ENCODE measurements around the gene DNAJC16.
A peak's percentile ranks its signal among the peaks of the same experiment; 100 is the strongest.

The DNAJC16 gene

DNA sequence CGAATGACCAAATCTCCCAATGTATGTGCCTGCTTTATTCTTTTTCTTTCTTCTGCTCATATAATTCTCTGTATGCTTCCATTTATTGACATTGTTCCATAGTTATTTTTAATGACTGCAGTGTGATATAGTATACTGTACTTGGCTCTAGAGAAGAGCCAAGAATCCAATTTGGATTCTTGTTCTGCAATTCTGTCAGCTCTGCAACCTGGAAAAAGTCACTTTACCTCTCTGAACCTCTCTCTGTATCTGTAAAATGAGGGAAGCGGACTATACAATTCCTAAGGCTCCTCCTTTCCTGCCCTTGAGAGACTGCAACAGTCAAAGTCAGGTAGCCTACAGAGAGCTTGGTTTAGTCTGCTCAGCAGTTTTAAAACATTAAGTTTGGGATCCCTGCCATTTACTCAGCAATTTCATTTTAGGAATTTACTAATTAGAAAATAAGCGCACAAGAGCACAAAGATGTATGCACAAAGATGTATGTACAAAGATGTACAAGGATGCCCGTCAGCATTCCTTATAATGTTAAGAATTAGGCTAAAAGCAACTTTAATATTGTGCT is 14.7 kb downstream of the DNAJC16 start:
- no peak for DNase-seq

DNA sequence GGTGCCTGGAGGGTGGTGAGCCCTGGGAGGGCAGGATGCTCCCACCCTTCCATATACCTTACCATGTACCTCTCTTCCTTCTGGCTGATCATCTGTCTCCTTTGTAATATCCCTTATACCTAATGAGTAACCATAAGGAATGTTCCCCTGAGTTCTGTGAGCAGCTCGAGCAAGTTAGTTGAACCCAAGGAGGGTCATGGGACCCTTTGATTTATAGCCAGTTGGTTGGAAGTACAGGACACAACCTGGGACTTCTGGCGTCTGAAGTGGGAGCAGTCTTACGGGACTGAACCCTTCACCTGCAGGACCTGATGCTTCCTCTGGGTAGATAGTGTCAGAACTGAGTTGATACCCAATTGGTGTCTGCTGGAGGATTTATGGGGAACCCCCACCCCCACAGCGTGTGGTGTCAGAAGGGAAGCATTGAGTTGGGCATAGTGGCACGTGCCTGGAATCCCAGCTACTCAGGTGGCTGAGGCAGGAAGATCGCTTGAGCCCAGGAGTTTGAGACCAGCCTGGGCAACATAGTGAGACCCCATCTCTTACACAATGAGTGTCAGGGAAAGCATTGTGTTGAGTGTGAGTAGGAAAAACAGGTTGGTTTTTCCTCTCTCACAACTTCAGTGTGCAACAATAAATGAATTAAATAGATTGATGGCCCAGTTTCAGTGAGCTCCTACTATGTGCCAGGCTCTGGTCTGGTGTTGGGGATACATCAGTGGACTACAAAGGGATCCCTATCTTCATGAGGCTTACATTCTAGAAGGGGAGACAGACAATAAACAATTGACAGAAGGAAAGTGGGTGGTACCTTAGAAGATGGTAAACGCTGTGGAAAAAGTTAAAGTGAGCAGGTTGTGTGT is 16.0 kb downstream of the DNAJC16 start:
- DNase-seq = no peak

GRCh38 chr1:15543251-15543588 is 16.6 kb downstream of the DNAJC16 start:
- DNase-seq = no peak

DNA sequence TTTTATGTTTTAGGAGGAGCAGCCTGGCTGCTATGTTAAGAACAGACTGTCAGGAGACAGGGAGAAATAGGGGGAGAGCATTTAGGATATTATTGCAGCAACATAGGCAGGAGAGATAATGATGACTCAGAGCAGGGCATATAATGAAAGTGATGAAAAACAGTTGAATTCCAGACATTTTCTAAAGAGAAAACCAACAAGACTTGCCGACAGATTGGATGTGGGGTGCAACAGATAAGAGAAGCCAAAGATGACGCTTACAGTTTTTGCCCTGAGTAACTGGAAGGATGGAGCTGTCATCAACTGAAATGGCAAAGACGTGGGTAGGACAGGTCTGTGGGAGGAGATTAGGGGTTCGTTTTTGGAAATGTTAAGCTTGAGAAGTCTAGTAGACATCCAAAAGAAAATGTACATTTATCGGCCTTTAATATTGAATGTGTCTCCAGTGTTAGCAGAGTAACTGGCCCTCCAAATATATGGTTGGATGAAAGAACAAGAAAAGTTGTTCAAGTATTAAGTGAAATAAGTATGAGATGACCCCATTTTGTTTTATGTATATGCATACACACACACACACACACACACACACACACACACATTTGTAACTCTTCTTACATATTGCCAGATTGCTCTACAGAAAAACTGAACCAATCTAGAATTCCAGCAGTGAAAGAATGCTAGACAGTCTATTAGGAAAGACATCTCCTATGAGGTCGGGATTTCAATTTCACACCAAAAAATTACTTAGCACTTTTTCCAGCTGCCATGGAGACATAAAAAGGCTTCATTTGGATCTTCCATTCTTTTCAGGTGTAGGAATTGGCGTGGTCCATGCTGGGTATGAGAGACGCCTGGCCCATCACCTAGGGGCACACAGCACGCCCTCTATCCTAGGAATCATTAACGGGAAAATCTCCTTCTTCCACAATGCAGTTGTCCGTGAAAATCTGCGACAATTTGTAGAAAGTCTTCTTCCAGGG is 17.2 kb downstream of the DNAJC16 start:
- DNase-seq = no peak

DNA sequence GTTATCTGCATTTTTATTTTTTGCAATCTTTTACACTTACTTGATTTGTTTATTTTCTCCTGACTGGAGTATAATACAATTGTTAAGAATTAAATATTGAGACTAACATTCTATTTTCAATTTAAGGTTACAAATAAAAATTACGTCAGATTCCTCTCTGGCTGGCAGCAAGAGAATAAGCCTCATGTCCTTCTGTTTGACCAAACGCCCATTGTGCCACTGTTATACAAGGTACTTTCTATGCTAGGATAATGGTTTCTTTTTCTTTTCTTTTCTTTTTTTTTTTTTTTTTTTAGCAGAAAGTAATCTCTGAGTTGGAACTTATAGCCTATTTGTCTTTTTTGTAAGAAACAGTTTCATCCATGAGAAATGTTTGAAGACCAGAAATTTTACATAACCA is 20.0 kb downstream of the DNAJC16 start:
- no peak for DNase-seq

DNA sequence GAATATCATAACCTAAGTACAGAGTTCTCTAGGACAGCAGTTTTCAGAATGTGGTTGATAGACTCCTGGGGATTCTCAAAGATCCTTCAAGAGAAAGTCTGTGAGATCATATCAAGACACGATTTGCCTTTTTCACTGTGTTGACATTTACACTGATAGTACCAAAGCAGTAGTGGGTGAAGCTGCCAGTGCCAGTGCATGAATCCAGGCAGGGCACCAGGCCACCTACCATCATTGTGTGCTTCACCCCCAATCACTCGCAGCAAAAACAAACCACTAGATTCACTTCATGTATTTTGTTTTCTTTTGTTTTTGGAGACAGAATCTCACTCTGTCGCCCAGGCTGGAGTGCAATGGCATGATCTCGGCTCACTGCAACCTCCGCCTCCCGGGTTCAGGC is 23.9 kb downstream of the DNAJC16 start:
- no peak for DNase-seq

DNA sequence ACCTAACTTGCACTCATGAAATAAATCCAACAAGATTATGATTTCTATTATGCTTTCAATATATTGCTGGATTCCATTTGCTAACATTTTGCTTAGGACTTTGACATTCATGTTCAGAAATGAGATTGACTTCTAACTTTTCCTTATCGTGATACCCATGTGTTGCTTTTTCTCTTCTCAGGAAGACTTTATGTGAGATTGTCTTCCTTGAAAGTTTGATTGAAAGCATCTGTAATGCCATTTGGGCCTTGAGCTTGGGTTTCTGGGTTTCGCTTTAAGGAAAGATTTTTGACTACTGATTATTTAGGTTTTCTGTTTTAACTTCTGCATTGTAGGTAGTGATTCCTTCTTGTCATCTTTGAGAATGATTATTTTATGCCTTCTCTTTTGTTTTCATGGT is 30.4 kb downstream of the DNAJC16 start:
- no peak for DNase-seq

GRCh38 chr1:15557594-15557993 is 30.9 kb downstream of the DNAJC16 start:
- no peak for DNase-seq

- DNase-seq = no peak
Observed at GRCh38 chr1:15558516-15558915, 31.9 kb downstream of the DNAJC16 start.

DNA sequence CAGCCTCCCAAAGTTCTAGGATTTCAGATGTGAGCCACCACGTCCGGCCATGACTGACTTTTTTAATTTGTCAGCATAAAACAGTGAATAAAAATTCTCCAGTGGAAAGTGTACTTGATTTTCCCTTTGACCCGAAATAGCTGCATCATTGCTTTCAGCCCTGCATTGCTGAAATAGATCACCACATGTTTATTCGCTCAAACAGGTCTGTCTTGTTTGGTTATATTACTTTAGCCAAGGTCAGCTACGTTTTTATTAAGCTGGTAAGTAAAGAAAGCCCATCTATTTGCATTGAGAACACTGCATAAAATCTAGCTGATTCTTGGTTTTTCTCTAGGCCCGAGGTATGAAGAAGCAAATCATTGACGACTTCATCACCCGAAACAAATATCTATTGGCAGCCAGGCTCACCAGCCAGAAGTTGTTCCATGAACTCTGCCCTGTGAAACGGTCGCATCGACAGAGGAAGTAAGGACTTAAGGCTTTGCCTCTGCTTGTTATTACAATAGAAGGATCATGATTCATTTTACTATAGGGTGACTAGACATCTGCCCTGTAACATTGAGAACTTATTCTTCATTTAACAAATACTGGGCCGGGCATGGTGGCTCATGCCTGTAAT is 32.7 kb downstream of the DNAJC16 start:
- no peak for DNase-seq

DNA sequence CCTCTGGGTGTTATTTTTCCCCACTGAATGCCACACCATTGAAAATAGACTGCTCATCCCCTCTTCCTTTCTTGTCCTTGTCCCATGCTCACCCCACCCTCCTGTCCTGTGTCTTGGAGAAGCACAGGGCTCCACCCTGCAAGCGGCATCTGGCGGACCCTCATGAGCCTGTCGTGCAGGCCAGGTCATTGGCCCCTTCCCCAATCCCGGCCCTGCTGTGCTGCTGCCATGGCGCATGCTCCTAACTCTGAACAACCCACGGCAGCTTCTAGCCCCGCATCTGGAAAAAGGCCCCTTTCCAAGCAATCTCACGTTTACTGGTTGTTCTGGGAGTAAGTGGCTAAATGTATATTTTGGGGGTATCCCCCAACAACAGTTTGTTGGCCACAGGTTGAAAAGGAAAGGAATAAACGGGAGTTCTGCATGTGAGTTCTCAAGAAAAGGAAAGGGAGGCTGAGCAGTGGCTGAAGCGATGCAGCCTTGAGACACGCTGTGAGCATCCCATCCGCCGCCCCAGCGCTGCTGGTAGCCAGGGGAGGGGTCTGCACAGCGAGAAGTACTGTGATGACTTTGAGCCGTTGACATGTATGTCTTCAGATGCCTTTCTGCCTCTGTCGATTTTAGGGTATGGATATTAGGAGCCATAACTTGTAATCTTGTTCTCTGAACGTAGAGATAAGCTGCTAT is 41.9 kb downstream of the DNAJC16 start:
- DNase-seq = no peak

DNA sequence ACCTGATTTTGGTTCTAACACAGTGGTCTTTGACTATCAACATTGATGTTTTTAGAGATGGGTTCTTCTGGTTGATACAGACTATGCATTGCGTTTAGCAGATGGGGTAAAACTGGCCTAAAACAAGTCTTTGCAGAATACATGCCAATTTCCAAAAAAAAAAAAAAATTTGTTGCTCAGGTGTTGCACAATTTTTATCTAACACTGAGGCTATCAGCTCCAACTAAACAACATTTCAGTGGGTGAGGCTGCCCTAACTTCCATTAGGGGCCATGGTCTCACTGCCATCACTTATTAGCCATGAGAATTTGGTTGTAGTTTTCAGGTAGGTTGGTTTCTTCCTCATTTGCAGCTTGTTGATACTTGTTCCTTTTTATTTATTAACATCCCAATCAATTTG is 44.2 kb downstream of the DNAJC16 start:
- DNase-seq = no peak

DNA sequence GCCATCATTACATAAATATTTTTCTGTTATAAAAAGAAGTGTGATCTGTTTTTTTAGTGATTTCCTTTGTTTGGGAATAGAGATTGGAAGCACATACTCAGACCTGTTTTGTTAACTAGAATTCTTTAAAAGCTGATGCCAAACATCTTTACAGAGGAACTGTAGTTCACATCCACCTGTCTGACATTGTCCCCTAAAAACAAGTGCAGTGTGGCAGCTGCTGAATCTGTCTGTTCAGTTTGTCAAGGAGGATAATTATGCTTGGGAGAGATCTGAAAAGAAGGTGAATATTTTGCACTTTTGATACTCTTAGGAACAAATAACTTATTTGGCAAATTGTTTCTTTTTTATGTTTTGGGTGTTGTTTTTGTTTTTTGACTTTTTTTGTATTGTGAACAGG is 44.6 kb downstream of the DNAJC16 start:
- peak; percentile 8 for DNase-seq

- DNase-seq = no peak
Observed at GRCh38 chr1:15573477-15573876, 46.8 kb downstream of the DNAJC16 start.

GRCh38 chr1:15574741-15575140 is 48.1 kb downstream of the DNAJC16 start:
- DNase-seq = no peak

- DNase-seq = no peak
Observed at GRCh38 chr1:15575549-15576150, 49.0 kb downstream of the DNAJC16 start.

DNA sequence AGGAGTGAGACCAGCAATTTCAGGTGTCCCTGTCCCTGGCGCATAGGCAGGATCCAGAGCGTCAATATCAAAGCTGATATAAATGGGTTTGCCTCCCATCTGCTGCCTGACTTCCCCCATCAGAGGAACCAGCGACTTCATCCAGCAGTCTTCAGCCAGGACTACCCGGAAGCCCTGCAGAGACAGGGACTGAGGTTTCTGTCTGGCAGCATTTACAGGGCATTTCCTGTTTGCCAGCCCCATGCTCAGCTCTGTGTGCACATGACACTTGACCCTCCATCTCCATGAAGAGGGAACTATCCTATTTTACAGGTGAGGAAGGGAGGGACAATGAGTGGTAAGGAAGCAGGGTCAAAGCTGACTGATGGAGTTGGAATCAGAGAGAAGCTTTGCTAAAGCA is 51.0 kb downstream of the DNAJC16 start:
- no peak for DNase-seq

- no peak for DNase-seq
Observed at GRCh38 chr1:15578921-15579682, 52.5 kb downstream of the DNAJC16 start.

DNA sequence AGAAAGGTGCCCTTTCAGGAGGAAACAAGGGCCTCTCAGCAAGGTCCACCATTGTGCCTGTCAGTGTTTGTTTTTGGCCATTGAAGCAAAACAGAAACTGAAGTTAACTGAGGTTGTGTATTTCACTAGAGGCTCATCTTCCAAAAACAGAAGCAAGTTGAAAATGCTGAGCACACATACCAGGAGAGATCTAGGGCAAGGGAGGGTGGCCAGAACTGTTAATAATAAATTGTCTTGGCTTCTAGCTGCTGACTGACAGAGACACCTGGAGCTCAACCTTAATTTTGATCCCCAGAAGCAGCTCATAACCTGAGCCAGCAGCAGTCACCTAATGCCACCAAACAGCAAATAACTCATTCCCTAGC is 53.0 kb downstream of the DNAJC16 start:
- no peak for DNase-seq

DNA sequence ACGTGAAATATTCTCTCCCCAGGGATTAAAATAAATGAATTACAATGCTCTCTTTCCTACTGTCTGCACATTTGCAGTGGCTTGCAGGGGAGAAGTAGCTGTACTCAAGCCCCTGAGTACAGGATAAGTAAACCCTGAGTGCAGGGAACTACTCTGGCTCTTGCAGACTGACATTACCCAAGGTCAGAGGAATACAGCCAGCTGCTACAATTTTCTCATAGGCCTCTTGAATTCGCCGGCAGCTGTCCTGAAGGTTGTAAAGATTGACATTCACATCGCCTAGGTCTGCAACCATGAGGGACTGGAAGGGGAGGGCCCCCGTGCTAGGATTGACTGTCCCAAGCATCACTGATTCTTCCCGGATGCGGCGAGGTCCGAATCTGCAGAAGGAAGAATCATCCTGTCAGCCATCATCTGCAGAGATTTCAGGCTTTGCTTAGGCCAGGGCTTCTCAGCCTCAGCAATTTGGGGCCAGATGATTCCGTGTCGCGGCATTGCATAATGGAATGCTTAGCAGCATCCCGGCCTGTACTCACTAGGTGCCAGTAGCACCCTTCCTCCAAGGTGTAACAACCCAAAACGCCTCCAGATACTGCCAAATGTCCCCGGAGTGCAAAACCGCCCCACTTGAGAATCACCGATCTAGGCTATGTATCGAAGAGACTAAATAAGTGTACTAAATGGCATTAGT is 56.5 kb downstream of the DNAJC16 start:
- no peak for DNase-seq

All from NCI-H1105 (cell line).